GM19455 (cell line): Measurements from ENCODE around the gene CARHSP1.
"Not testable (repeated sequence)": the region's sequence is repeated elsewhere in the genome, so short reads cannot be mapped to it uniquely, and the experiment has no call there.

Experiments
- ATAC-seq: cut with Tn5 transposase; IDR thresholded peaks from one replicate; pipeline ENCODE4 v1.9.1; 2021; ENCODE audit not compliant: unreplicated experiment

Gene CARHSP1

GRCh38 chr16:8858994-8859912 lies 9.6 kb downstream of the CARHSP1 start:
- no peak for ATAC-seq

GRCh38 chr16:8855972-8856371 lies 12.8 kb downstream of the CARHSP1 start:
- no peak for ATAC-seq

- ATAC-seq = no peak
These were observed 13.6 kb downstream of the CARHSP1 start for GRCh38 chr16:8855051-8855786.

- ATAC-seq = no peak
These were observed 14.4 kb downstream of the CARHSP1 start for GRCh38 chr16:8854298-8854948.

GRCh38 chr16:8853611-8854010 lies 15.2 kb downstream of the CARHSP1 start:
- no peak for ATAC-seq

- ATAC-seq = no peak
These were observed 15.7 kb downstream of the CARHSP1 start for GRCh38 chr16:8853150-8853549.

- no peak for ATAC-seq
These were observed 16.3 kb downstream of the CARHSP1 start for GRCh38 chr16:8852534-8852933.

GRCh38 chr16:8851761-8852403 lies 16.9 kb downstream of the CARHSP1 start:
- no peak for ATAC-seq

GRCh38 chr16:8850279-8850885 lies 18.4 kb downstream of the CARHSP1 start:
- no peak for ATAC-seq

- ATAC-seq = no peak
These were observed 19.3 kb downstream of the CARHSP1 start for GRCh38 chr16:8849411-8850011.

- no peak for ATAC-seq
These were observed 19.8 kb downstream of the CARHSP1 start for GRCh38 chr16:8848939-8849391.

- ATAC-seq = no peak
These were observed 20.4 kb downstream of the CARHSP1 start for GRCh38 chr16:8848231-8848938.

GRCh38 chr16:8847623-8848022 lies 21.2 kb downstream of the CARHSP1 start:
- ATAC-seq = no peak

GRCh38 chr16:8847145-8847544 lies 21.7 kb downstream of the CARHSP1 start:
- no peak for ATAC-seq

- no peak for ATAC-seq
These were observed 22.3 kb downstream of the CARHSP1 start for GRCh38 chr16:8846401-8846932.

GRCh38 chr16:8845699-8846298 lies 23.0 kb downstream of the CARHSP1 start:
- ATAC-seq = no peak

- ATAC-seq = not testable (repeated sequence)
These were observed 25.5 kb downstream of the CARHSP1 start for GRCh38 chr16:8843296-8843695.

- ATAC-seq = not testable (repeated sequence)
These were observed 26.8 kb downstream of the CARHSP1 start for GRCh38 chr16:8842016-8842415.

GRCh38 chr16:8837594-8837993 lies 31.2 kb downstream of the CARHSP1 start:
- not testable (repeated sequence) for ATAC-seq
